ENCODE data around the gene PTPRD. TPM values are rescaled to one million over a fixed set of nuclear protein-coding genes. Genes with fewer than 3 reads are reported as not detected.

PTPRD gene
- total and polyA plus RNA-seq, 9 of the 15 experiments (the other 6 are each of a cell fraction or from before 2014, with no cell fraction given) = 0.11 TPM; not detected in 8

DNA sequence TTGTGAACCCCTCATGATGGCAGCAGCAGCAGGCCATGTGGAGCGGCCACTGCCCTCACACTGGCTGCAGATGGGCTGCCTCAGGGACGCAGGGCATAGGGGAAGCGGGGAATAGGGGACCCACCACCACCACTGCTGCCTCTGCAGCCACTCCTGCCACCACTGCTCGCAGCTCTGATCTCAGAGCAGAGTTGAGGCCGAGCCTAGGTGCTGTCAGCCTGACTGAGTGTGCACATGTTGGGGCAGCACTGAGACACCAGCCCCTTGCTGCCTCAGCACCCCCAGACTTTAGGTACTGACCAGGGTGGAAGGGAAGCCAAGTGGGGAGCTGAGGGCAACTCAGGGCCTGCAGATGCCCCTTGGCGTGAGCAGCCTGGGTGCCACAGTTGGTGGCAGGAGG lies 1969.3 kb downstream of the PTPRD start:
- H3K9ac ChIP-seq (ENCODE audit: insufficient read depth in 1 of 2, low read depth in 2 of 2, low read length in 2 of 2) = no peak overlapping the region
- H2AFZ ChIP-seq (ENCODE audit: low read depth, low read length) = no peak overlapping the region
- CTCF ChIA-PET (ENCODE audit: low intra/inter-chr PET ratio) = no interaction called here
- H3K4me2 ChIP-seq (ENCODE audit: insufficient read depth, low read length) = no peak overlapping the region
- no peak overlapping the region for H3K4me3 ChIP-seq
- no peak for DNase-seq (ENCODE audit: extremely low read depth in 1 of 4, low spot score in 3 of 4)
- no peak for FAIRE-seq
- WGBS (ENCODE audit: insufficient coverage, low coverage, missing lambda C conversion rate) = 0% methylated on average over 2 of the region's 6 CpGs
- intact Hi-C loops (cut with micrococcal nuclease) (no loop called here), in situ Hi-C loops (cut with MboI) (no loop called here)
- H3K27ac ChIP-seq (ENCODE audit: extremely low read depth, low read depth, low read length) = no peak overlapping the region
- BruUV-seq (replicated peaks) = no TSS peak
- no peaks in the 10 kb centered on the region for H4K20me1 ChIP-seq (replicated peaks; ENCODE audit: control insufficient read depth, insufficient read depth, low read length)
- no peaks in the 10 kb centered on the region for H3K4me1 ChIP-seq (replicated peaks in 1 of 2; ENCODE audit: control insufficient read depth in 2 of 2, insufficient read depth in 2 of 2, low read length in 2 of 2)
- no peaks in the 10 kb centered on the region for H3K9me1 ChIP-seq (ENCODE audit: control insufficient read depth, insufficient read depth, low read length)
- POLR2A ChIA-PET = no interaction called here
- H3K27me3 ChIP-seq (ENCODE audit: control insufficient read depth in 2 of 2, insufficient read depth in 2 of 2, low read length in 2 of 2) = no peaks in the 10 kb centered on the region
- no peaks in the 10 kb centered on the region for H3K79me2 ChIP-seq (ENCODE audit: control insufficient read depth, insufficient read depth, low read length)
- H3K36me3 ChIP-seq (ENCODE audit: control insufficient read depth, insufficient read depth, low read length) = no peaks in the 10 kb centered on the region
- no peaks in the 10 kb centered on the region for H3K9me3 ChIP-seq (replicated peaks; ENCODE audit: control insufficient read depth, insufficient read depth, low read depth, low read length)
- ATAC-seq = no peak
- no peak for TF ChIP-seq HMGN3 (IDR thresholded peaks at IDR 0.05; ENCODE audit: borderline replicate concordance, extremely low read depth, insufficient read length, low read depth, low read length)
- TF ChIP-seq, protein P1, sequence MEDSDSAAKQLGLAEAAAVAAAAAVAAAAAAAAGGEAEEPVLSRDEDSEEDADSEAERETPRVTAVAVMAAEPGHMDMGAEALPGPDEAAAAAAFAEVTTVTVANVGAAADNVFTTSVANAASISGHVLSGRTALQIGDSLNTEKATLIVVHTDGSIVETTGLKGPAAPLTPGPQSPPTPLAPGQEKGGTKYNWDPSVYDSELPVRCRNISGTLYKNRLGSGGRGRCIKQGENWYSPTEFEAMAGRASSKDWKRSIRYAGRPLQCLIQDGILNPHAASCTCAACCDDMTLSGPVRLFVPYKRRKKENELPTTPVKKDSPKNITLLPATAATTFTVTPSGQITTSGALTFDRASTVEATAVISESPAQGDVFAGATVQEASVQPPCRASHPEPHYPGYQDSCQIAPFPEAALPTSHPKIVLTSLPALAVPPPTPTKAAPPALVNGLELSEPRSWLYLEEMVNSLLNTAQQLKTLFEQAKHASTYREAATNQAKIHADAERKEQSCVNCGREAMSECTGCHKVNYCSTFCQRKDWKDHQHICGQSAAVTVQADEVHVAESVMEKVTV (CRISPR knock-in tag; IDR thresholded peaks at IDR 0.05) = no peak

DNA sequence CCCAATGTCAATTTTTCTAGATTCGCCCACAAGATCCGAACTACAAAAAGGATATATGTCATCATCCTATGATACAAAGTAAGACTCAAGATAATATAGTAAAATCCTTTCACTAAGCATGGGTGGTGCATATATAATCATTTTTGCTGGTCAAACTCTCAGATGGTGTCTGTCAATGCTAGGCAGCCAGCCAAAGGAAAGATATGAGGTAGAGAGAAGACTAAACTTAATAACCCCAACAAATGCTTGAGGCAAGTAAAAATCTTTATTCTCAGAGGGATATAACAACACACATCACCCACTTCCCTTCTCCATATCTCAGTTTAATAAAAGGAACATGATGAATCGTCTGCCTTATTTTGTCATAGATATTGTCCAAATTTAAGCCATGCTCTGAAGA lies 1972.0 kb downstream of the PTPRD start:
- Histone ChIP-seq H3K4me3 (no peak overlapping the region), H3K79me2 (ENCODE audit: control insufficient read depth, insufficient read depth, low read length) (no peaks in the 10 kb centered on the region), H3K36me3 (ENCODE audit: control insufficient read depth, insufficient read depth, low read length) (no peaks in the 10 kb centered on the region), H2AFZ (ENCODE audit: low read depth, low read length) (no peak overlapping the region), H4K20me1 (replicated peaks; ENCODE audit: control insufficient read depth, insufficient read depth, low read length) (no peaks in the 10 kb centered on the region), H3K27ac (ENCODE audit: extremely low read depth, low read depth, low read length) (no peak overlapping the region), H3K4me2 (ENCODE audit: insufficient read depth, low read length) (no peak overlapping the region), H3K9me3 (replicated peaks; ENCODE audit: control insufficient read depth, insufficient read depth, low read depth, low read length) (no peaks in the 10 kb centered on the region), H3K27me3 (ENCODE audit: control insufficient read depth in 2 of 2, insufficient read depth in 2 of 2, low read length in 2 of 2) (no peaks in the 10 kb centered on the region), H3K4me1 (replicated peaks in 1 of 2; ENCODE audit: control insufficient read depth in 2 of 2, insufficient read depth in 2 of 2, low read length in 2 of 2) (no peaks in the 10 kb centered on the region), H3K9ac (ENCODE audit: insufficient read depth in 1 of 2, low read depth in 2 of 2, low read length in 2 of 2) (no peak overlapping the region), H3K9me1 (ENCODE audit: control insufficient read depth, insufficient read depth, low read length) (no peaks in the 10 kb centered on the region)
- ChIA-PET POLR2A (no interaction called here), CTCF (ENCODE audit: low intra/inter-chr PET ratio) (no interaction called here)
- TF ChIP-seq HEY1 (CRISPR knock-in tag; IDR thresholded peaks at IDR 0.05; ENCODE audit: borderline replicate concordance) (no peak), ARID2 (IDR thresholded peaks at IDR 0.05) (no peak), ZBED1 (IDR thresholded peaks at IDR 0.05) (no peak), POLR2AphosphoS5 (IDR thresholded peaks at IDR 0.05; ENCODE audit: control insufficient read depth, insufficient read depth, low read depth, low read length) (no peak), PTBP1 (IDR thresholded peaks at IDR 0.05; ENCODE audit: low read depth, low read length) (no peak), MYBL2 (IDR thresholded peaks at IDR 0.05; ENCODE audit: low read depth) (no peak), MYBL2 (CRISPR knock-in tag; IDR thresholded peaks at IDR 0.05; ENCODE audit: borderline replicate concordance) (no peak), SP1 (CRISPR knock-in tag; IDR thresholded peaks at IDR 0.05) (no peak), HNRNPUL1 (IDR thresholded peaks at IDR 0.05; ENCODE audit: low read length) (no peak), KDM2B (CRISPR knock-in tag; IDR thresholded peaks at IDR 0.05) (no peak), ZNF175 (CRISPR knock-in tag; IDR thresholded peaks at IDR 0.05; ENCODE audit: low read depth) (no peak)
- TF ChIP-seq, protein P2, sequence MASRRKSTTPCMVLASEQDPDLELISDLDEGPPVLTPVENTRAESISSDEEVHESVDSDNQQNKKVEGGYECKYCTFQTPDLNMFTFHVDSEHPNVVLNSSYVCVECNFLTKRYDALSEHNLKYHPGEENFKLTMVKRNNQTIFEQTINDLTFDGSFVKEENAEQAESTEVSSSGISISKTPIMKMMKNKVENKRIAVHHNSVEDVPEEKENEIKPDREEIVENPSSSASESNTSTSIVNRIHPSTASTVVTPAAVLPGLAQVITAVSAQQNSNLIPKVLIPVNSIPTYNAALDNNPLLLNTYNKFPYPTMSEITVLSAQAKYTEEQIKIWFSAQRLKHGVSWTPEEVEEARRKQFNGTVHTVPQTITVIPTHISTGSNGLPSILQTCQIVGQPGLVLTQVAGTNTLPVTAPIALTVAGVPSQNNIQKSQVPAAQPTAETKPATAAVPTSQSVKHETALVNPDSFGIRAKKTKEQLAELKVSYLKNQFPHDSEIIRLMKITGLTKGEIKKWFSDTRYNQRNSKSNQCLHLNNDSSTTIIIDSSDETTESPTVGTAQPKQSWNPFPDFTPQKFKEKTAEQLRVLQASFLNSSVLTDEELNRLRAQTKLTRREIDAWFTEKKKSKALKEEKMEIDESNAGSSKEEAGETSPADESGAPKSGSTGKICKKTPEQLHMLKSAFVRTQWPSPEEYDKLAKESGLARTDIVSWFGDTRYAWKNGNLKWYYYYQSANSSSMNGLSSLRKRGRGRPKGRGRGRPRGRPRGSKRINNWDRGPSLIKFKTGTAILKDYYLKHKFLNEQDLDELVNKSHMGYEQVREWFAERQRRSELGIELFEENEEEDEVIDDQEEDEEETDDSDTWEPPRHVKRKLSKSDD (conservative IDR thresholded peaks at IDR 0.05; ENCODE audit: low read length) = no peak
- ATAC-seq = no peak
- in situ Hi-C loops (cut with MboI) (no loop called here), intact Hi-C loops (cut with micrococcal nuclease) (no loop called here)
- no peak for DNase-seq (ENCODE audit: extremely low read depth in 1 of 4, low spot score in 3 of 4)
- 0% methylated on average over 3 of the region's 3 CpGs for WGBS (ENCODE audit: insufficient coverage, low coverage, missing lambda C conversion rate)
- BruUV-seq (replicated peaks) = no TSS peak
- no peak for FAIRE-seq
